T-helper 9 cell (primary cell): Measurements from ENCODE around the gene TMIGD1.
"Not testable (repeated sequence)": the region's sequence is repeated elsewhere in the genome, so short reads cannot be mapped to it uniquely, and the experiment has no call there.

ENCODE experiments used
- DNase-seq: peaks from one replicate; pipeline ENCODE4 v3.0.0-alpha.2; 2020

The TMIGD1 gene

DNA sequence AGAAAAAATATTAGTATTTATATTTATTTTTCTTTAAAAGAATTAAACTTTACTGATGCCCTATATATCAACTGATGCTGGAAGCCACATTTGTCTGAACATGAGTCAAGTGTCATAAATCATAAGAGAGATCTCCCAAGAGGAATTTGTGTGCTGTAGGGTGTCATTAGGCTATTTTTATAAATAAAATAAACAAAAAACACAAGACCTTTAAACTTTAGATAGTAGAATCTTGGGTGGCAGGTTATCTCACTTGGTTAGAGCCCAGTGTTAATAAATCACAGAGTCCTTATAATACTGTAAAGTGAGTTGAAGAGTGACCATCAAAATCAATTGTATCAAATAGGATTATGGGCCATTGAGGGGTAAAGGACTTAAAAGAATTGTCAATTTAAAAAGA, 23.6 kb upstream of the TMIGD1 start:
- no peak for DNase-seq

DNA sequence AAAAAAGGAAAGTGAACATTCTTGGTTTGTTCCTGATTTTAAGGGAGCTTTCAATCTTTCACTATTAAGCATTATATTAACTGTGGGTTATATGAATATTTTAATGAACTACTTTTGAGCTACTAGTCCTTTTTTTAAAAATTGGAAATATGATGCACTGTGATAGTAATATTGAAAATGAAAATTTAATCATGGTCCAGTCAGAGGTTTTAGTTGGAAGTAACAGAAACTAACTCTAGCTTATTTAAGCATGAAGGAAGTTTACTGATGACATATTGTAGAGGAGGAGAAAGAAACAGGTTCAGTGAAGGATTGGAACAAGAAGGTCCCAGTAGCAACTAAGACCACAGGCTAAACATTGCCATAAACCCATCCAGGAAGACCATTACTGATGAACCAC, 20.8 kb upstream of the TMIGD1 start:
- no peak for DNase-seq

DNA sequence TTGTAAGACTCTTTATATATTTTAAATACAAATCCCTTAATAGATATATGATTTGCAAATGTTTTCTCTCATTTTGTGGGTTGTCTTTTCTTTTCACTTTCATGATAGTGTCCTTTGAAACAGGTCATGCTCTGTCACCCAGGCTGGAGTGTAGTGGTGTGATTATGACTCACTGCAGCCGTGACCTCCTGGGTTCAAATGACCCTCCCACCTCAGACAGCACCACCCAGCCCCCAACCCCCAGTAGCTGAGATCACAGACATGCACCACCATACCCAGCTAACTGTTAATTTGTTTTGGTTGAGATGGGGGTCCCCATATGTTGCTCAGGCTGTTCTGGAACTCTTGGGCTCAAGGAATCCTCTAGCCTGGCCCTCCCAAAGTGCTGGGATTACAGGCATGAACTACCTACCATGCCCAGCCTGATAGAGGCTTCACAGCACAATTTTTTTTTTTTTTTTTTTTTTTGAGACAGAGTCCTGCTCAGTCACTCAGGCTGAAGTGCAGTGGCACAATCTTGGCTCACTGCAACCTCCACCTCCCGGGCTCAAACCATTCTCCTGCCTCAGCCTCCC, 18.5 kb upstream of the TMIGD1 start:
- no peak for DNase-seq

DNA sequence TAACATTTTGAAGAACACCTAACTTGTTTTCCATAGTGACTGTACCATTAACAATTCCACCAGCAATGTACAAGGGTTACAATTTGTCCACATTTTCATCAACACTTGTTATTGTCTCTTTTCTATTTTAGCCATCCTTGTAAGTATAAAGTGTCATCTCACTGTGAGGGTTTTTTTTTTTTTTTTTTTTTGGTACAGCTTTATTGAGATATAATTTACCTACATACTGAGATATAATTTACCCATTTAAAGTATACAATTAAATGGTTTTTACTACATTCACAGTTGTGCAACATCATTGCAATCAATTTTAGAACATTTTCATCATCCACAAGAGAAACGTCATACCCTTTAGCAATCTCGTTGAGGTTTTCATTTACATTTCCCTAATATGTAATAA, 17.9 kb upstream of the TMIGD1 start:
- no peak for DNase-seq

DNA sequence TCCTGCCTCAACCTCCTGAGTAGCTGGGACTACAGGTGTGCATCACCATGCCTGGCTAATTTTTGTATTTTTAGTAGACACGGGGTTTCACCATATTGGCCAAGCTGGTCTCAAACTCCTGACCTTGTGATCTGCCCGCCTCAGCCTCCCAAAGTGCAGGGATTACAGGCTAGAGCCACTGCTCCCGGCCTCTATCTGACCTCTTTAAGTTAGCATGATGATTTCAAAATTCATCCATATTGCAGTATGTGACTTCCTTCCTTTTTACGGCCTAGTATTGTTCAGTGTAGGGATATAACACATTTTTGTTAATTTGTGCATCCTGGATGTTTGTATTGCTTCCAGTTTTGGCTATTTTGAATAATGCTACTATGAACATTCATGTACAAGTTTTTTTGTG, 17.4 kb upstream of the TMIGD1 start:
- not testable (repeated sequence) for DNase-seq

DNA sequence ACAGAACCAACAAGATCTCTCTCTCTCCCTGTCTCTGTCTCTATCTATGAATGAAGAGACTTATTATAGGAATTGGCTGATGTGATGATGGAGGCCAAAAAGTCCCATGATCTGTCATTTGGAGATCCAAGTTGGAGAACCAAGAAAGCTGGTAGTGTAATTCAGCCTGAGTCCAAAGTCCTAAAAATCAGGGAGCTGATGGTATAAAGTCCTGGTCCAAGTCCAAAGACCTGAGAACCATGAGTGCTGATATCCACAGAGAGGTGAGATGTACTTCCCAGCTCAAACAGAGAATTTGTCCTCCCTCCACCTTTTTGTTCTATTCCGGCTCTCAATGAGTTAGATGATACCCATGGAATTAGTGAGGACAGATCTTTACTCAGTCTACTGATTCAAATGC, 15.4 kb upstream of the TMIGD1 start:
- no peak for DNase-seq

DNA sequence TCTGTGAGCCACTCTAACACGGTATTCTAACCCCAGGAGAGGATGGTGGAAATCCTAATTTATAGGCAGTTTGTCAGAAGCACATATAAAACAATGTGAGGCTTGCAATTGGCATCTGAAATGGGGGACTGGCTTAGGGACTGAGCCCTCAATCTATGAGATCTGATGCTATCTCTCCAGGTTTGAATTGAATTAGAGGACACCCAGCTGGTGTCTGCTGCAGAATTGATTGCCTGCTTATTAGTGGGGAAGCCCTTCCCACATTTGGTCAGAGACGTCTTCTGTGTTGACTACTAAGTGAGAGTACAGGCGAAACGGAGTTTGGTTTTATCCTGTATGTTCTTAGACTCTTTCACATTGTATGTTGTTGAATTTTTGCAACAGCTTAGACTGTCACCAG, 13.6 kb upstream of the TMIGD1 start:
- DNase-seq = no peak

DNA sequence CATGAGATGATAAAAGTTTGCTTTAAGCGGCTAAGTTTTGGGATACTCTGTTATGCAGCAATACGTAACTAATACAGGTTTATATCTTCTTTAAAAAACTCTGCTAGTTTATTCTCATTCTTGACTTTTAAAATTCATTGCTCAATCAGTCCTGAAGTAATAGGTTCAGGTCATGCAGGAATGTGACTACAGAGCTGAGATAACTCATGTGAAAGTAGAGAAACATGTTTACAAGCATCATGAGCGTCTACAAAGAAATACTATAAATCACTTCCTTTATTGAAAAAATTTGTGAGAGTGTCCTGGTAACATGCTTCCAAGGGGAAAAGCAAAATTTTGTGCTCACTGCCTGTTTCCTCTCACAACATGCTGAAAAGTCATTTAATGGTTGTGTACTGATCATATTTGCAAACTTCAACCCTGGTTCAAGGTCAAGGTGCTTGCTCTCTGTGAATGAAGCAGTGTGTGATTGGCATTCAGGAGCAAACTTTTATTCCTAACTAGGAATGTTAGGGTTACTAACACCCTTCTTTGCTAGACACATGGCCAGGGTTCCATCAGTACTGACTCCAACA, 12.5 kb upstream of the TMIGD1 start:
- no peak for DNase-seq

DNA sequence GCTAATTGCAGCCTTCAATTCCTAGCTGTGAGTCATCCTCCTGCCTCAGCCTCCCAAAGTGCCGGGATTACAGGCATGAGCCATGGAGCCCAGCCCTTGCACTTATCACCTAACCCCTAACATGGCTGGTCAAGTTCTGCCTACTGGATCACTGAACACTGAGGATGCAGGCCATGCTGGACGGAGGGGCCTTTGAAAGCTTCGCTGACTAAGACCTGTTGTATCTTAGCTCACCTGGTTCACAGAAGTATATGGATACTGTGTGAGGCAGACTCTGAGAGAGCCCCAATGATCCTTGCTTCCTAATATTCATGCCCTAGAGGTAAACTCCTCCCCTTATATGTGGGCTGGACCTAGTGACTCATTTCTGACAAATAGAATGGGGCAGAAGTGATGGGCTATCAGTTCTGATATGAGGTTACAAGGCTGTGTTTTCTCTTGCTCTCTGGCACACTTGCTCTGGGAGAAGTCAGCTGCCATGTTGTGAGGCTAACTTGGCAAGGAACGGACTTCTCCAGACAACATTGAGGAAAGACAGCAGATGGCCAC, 11.7 kb upstream of the TMIGD1 start:
- no peak for DNase-seq

DNA sequence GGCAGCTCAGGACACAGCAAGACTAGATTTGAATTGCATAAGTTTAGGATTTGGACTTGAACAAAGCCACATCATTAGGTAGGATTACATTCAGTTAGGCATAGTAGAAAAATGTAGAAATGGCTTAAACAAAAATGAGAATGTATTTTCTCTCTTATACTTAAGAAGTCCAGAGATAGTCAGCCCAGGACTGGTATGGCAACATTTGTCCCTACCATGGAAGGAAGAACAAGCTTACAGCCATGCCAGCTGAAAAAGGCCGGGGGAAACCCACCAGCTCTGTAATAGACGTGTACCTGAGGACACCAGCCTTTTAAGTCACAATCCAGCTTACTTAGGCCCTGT, 11.2 kb upstream of the TMIGD1 start:
- DNase-seq = no peak

DNA sequence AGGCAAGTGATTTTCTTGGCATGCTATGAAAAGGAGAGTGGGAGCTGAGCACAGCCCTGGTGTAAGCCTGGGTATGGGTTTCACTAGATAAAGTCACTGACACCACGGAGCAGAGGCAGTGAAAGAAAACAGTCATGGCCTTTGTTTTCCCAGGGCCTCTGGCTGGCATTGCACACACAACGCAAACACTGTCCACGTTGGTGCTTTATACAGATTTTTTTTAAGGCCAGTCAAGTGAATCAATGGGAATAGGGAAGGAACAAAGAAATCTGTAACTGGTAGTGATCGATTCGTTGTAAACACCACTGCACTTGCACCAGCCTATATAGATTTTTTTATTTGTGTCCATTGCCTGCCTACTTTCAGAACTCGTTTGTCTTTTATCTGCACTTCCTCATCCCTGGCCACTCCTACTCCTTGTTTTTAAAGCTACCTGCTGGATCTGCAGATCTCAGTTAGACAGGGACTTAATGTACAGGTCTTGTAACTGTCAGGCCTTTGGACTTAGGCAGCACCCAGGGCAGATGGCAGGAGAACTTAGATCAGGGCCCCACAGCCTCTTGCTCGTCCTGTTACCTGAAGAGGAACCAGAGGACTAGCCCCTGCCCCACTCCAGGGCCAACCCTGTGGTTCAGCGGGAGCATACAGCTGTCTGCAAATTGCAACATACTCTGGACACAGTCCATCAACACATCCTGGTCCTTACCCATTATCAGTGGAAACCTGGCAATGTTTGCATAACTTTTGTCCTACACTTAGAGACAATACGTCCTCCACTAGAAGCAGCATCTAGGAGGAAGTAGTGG, 10.6 kb upstream of the TMIGD1 start:
- no peak for DNase-seq

DNA sequence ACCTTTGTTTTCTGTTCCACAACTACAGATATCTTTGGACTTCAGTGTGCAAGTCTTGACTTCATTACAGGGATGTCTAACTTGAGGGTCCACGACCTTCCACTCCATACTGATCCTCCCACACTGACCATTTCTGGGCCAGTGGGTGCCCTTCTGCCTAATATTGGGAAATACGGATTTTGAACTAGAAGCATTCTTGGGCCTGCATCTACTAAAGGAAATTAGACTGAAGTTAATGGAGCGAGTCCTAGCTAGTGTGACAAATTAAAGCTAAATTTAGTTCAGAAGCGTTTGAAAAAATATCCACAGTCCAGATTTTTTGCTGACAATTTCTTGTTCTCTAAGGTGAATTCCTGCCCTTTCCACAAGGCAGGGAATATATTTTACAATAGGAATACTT, 9.9 kb upstream of the TMIGD1 start:
- no peak for DNase-seq

DNA sequence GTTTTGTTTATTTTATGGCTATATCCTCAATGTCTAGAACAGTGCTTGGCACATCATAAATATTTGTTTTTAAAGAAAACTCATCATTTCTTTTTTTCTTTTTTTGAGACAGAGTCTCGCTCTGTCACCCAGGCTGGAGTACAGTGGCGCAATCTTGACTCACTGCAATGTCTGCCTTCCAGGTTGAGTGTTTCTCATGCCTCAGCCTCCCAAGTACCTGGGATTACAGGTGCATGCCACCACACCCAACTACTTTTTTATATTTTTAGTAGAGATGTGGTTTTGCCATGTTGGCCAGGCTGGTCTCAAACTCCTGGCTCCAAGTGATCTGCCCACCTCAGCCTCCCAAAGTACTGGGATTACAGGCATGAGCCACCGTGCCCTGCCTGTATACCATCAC, 9.4 kb upstream of the TMIGD1 start:
- not testable (repeated sequence) for DNase-seq

DNA sequence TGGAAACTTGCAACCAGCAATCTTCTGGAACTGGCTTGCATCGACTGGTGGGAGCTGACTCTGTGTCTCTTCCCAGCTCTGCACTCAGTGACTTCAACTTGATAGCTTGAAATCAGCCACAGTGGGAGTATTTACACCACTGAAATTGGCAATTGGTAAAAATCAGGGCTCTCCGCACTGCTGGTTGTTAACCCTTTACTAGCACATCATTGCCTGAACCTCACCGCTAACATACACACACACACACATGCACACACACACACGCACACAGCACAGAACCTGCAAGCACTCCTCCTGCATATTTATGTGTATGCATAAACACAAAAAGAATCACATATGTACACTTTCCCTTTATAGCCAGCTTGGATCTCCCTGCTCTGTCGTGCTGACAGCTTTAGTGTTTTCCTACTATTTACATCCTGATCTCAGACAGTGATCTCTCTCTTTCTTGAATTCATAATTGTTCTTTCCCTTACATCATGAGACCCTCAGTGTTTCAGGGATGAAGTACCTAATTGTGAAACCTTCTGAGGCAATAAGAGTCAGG, 7.9 kb upstream of the TMIGD1 start:
- DNase-seq = no peak

DNA sequence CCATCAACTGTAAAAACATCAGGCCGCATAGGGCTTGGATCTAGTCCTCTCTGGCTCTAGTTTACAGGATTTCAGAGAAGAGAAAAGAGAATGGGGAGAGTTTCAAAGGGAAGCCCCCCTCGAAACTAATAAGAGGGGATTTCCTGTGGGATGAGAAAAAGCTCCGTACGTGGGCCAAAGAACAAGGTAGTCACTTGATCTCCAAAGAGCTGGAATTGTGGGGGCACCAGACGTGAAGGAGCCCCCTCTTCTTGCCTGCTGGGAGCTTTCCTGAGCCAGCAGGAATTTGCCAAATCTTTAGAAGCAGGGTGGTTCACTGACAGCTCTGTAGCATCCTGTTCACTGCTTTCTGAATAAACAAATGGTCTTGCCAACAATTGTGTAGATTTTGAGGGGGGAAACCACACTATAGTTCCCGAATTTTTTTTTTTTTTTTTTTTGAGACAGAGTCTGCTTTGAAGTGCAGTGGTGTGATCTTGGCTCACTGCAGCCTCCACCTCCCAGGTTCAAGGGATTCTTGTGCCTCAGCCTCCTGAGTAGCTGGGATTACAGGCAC, 7.0 kb upstream of the TMIGD1 start:
- no peak for DNase-seq

DNA sequence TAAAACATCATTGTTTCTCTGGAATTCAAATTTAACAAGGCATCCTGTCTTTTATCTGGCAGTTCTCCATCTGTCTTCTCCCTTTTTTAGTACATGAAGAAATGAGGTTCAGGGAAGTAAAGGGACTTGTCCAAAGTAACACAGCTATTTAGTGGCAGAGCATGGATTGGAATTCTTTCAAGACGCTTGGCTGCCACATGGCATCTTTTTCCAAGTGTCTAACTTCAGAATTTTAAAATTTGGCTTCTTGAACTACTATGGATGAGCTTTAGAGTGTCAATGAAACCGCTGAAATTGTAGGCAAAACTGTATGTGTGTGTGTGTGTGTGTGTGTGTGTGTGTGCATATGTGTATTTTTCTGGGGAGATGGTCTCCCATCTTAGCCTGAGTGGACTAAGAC, 5.2 kb upstream of the TMIGD1 start:
- no peak for DNase-seq

DNA sequence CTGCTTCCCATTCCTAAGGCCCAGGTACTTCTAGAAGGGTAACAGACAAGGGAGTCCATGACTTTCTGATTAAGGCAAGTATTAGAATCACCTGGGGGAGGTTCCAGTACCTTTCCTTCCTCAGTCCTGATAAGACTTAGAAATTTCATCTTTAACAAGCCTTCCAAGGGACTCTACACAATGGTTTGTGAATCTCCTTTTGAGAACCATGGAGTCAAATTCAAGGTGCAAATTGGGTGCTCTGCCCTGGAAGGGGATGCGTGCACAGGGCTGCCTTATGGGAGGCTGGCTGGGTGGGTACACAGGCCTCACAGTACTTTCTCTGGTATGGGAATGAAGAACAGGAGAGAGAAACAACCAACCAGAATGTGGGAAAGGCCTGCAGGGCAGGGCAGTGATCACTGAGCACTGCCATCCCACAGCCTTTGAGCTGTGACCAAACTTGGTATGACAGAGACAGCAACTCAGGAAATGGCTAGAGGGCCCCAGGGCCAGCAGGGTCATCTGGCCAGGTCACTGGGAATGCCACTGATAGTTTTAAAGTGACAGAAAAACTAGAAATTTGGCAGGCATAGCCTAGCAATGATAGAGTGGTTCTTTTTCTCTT, 3.6 kb upstream of the TMIGD1 start:
- DNase-seq = no peak

DNA sequence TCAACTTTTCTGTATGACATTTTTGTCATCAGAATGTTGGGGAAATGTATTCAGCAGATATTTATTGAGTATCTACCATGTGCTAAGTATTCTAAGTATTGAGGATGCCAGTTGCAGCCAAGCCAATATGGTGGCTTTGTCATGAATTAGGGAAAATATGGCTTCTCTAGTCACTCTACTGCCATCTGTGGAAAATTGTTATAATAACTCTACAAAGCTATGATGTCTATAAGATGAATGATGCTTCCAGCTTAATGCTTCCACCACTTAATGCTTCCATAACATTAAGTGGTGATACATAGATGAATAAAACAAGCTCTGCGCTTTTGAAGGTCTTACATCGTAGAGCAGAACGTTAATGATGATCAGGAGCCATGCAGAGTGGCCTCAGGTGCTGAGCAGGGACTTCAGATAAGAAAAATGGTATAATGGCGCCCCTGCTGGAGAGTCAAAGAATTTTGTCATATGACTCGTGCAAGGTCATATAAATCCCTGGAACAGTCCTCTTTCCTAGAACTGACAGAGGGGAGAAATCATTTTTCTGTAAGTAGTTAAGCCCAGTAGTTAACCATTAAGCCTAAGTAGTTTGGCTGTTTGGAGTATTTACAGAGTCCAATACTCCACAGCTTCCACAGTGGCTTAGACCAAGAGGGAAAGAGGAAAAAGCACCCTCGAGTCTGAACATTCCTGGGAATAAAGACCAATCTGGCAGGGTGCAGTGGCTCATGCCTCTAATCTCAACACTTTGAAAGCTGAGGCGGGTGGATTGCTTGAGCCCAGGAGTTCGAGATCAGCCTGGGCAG, 2.7 kb upstream of the TMIGD1 start:
- peak; percentile 58 for DNase-seq

DNA sequence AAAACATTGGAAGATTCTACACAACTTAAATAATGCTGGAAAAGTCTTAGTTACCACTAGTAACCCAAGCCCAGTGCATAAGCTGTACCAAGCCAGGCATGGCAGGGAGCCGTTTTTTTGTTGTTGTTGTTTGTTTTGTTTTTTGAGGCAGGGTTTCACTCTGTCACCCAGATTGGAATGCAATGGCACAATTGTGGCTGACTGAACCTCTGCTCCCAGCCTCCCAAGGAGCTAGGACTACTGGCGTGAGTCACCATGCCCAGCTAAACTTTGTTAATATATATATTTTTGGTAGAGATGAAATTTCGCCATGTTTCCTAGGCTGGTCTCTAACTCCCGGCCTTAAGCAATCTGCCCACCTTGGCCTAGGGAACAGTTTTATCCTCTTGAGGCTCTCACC, 564 bp upstream of the TMIGD1 start:
- no peak for DNase-seq

DNA sequence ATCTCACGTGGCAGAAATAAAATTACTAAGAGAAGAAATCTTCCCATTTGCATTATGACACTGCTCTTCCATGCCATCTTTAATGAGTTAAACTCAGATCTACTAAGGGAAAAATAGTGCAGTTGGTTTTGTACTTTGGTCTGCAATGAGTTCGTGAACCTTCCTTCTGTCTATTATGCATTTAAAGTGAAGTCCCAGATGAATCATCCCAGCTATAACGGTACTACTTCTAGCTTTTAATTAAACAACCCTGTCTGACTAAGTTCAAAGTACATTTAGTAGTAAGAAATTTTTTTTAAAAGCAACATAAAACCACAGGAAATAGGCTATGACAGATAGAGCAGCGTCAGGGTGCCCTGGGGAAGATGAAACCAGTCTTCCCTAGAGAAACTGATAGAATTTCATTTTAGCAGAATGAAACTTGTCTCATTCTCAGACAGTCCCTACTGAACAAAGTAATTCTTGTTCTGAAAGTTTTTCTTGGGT, 1.8 kb downstream of the TMIGD1 start:
- peak; percentile 31 for DNase-seq

DNA sequence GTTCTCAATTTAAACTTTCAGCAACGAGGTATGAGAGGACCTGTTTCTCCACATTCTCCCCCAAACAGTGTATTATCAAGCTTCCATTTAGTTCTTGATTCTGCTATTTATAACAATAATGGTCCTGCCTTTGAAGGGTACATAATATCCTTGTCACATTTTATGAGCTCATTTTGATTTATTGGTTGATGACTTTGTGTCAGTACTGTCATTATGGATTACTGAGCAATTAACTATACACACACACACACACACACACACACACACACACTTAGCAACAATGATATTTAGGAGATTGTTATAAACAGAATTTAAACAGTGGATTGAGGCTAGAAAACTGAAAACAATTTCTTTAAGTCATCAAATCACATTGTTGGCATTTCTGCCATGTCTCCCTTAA, 7.0 kb downstream of the TMIGD1 start:
- DNase-seq = no peak

DNA sequence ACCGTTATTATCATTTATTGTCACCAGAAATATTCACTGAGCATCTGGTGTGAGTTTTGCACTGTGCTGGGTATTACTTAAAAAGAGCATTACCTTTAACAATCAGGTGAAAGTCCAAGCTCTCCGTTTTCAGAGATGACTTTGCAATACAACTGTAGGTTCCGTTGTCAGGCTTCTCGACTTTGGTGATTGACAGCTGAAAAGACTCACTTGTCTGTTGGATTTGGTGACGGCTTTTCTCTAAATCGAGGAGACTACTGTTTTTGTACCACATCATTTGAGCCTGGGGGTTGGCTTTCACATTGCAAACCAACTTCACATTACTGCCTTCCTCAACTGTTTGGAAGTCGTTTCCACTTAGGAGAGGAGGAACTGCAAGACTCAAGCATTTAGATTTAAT, 9.1 kb downstream of the TMIGD1 start:
- no peak for DNase-seq
